K562 (cell line): ENCODE data around the gene KCNK1. TPM values are rescaled to one million over a fixed set of nuclear protein-coding genes. Genes with fewer than 3 reads are reported as not detected.

Experiments
- BCOR ChIP-seq: fragments of 450-650 bp; IDR thresholded peaks from 2 replicates; pipeline ENCODE4 v1.6.1; 2016
- CBX1 ChIP-seq: sonication (generic); IDR thresholded peaks from 2 replicates; pipeline ENCODE4 v1.6.1; 2016; ENCODE audit warnings: antibody characterized with exemption, low read depth, mild to moderate bottlenecking
- CTBP1 ChIP-seq: fragments of 450-650 bp; IDR thresholded peaks from 2 replicates; pipeline ENCODE4 v1.6.1; 2016; ENCODE audit warnings: borderline replicate concordance
- DPF2 ChIP-seq: fragments of 450-650 bp; IDR thresholded peaks from 2 replicates; pipeline ENCODE4 v1.6.1; 2016
- E2F5 ChIP-seq: sonication (generic); formaldehyde crosslinking; IDR thresholded peaks from 2 replicates; pipeline ENCODE4 v1.8.0; 2022; ENCODE audit warnings: mild to moderate bottlenecking, missing genetic modification reagents
- GABPB2 ChIP-seq: fragments of 250-450 bp; sonication (Bioruptor Pico); conservative IDR thresholded peaks from 2 replicates; pipeline ENCODE4 v1.5.1; 2021; ENCODE audit warnings: mild to moderate bottlenecking
- ID3 ChIP-seq, 2 experiments: fragments of 250-450 bp in 1 of 2; fragments of 450-650 bp in 1 of 2; sonication (Bioruptor Pico) in 1 of 2; IDR thresholded peaks; 2 replicates each; pipeline versions ENCODE4 v1.6.1 to v1.8.0; 2016 to 2021; ENCODE audit warnings: mild to moderate bottlenecking in 2 of 2, moderate library complexity in 2 of 2, missing compliant biosample characterization in 1 of 2, missing genetic modification characterization in 1 of 2
- KAT2B ChIP-seq: IDR thresholded peaks from one replicate; pipeline ENCODE4 v1.6.1; 2012; ENCODE audit warnings: low read depth, mild to moderate bottlenecking, control low read depth, inconsistent platforms, low read length, moderate library complexity
- KLF1 ChIP-seq: fragments of 450-650 bp; IDR thresholded peaks from 2 replicates; pipeline ENCODE4 v1.6.1; 2016; ENCODE audit warnings: missing genetic modification characterization, missing compliant biosample characterization
- MCM5 ChIP-seq: fragments of 450-650 bp; IDR thresholded peaks from 2 replicates; pipeline ENCODE4 v1.6.1; 2016; ENCODE audit warnings: low read depth
- NFE2 ChIP-seq: IDR thresholded peaks from 2 replicates; pipeline ENCODE4 v1.6.1; 2014; ENCODE audit warnings: antibody characterized with exemption, low read depth
- NFXL1 ChIP-seq: fragments of 450-650 bp; formaldehyde crosslinking; IDR thresholded peaks from 2 replicates; pipeline ENCODE4 v1.4.0; 2021; ENCODE audit warnings: mild to moderate bottlenecking
- POLR2AphosphoS5 ChIP-seq: IDR thresholded peaks from 2 replicates; pipeline ENCODE4 v1.6.1; 2011; ENCODE audit warnings: mild to moderate bottlenecking, low read depth, low read length, moderate library complexity; ENCODE audit not compliant: control insufficient read depth, insufficient read depth
- RFX7 ChIP-seq: fragments of 250-450 bp; sonication (Bioruptor Pico); IDR thresholded peaks from 2 replicates; pipeline ENCODE4 v1.5.1; 2021; ENCODE audit warnings: mild to moderate bottlenecking
- SMAD4 ChIP-seq: fragments of 250-450 bp; sonication (Bioruptor Pico); conservative IDR thresholded peaks from 2 replicates; pipeline ENCODE4 v1.8.0; 2021; ENCODE audit warnings: inconsistent platforms, mild to moderate bottlenecking, moderate library complexity
- TAL1 ChIP-seq: fragments of 450-650 bp; IDR thresholded peaks from 2 replicates; pipeline ENCODE4 v1.6.1; 2016; ENCODE audit warnings: mild to moderate bottlenecking
- XRCC4 ChIP-seq: IDR thresholded peaks from one replicate; pipeline ENCODE4 v1.6.1; 2011; ENCODE audit not compliant: insufficient read depth, insufficient read length; ENCODE audit errors: extremely low read depth
- ZNF583 ChIP-seq: fragments of 250-450 bp; sonication (Bioruptor Pico); IDR thresholded peaks from 2 replicates; pipeline ENCODE4 v1.4.0; 2020
- ZNF589 ChIP-seq: fragments of 200-800 bp; sonication (Bioruptor generic); IDR thresholded peaks from 2 replicates; pipeline ENCODE4 v1.6.1; 2016; ENCODE audit warnings: low read depth, missing genetic modification characterization, missing compliant biosample characterization
- ZNF740 ChIP-seq, 3 experiments: fragments of 200-800 bp in 1 of 3; sonication (Bioruptor generic) in 1 of 3; sonication (generic) in 1 of 3; formaldehyde crosslinking in 1 of 3; IDR thresholded peaks; 2 replicates each; pipeline versions ENCODE4 v1.6.1 to v1.8.0; 2016 to 2022; ENCODE audit warnings: mild to moderate bottlenecking in 2 of 3, missing compliant biosample characterization in 2 of 3, missing genetic modification characterization in 2 of 3, missing genetic modification reagents in 1 of 3
- polyA plus RNA-seq, 8 experiments: library from polyadenylated mRNA; depleted of rRNA in 4 of 8; stranded (reverse) in 5 of 8; unstranded in 3 of 8; fragments of >200 nt; fragmentation: Nextera tagmentation in 2 of 8; fragmentation: Illumina TruSeq in 1 of 8; extraction: Ambion mirVana in 2 of 8; extraction: Trizol in 1 of 8; gene quantifications; 2 replicates each; pipeline versions ENCODE4 v1.2.1 to v1.2.3, GENCODE V29; 2011 to 2014; ENCODE audit warnings: inconsistent platforms in 1 of 8, missing spikeins in 1 of 8
- total RNA-seq, 7 experiments: library from RNA; depleted of rRNA in 6 of 7; stranded (reverse); fragments of >200 nt in 6 of 7; fragmentation: Illumina TruSeq in 2 of 7; extraction: Trizol in 2 of 7; gene quantifications; 2 replicates each; pipeline versions ENCODE4 v1.2.1 to v1.2.3, GENCODE V29; 2011 to 2021; ENCODE audit warnings: low replicate concordance in 1 of 7

Gene KCNK1
- total and polyA plus RNA-seq, 9 of the 15 experiments (the other 6 are each of a cell fraction or from before 2014, with no cell fraction given) = 3.1 to 22.7 (median 6.0) TPM

- TF ChIP-seq XRCC4 (no peak), ZNF583 (CRISPR knock-in tag) (peak; percentile 100), KLF1 (tag) (peak; percentile 99), MCM5 (no peak), ZNF740 (CRISPR knock-in tag; IDR thresholded peaks at IDR 0.05) (no peak), ZNF740 (tag; IDR thresholded peaks at IDR 0.05) (peak; percentile 53 to 100; a peak in 3 of 4 replicates), CTBP1 (peak; percentile 39; the same call in 1 of the 2 replicates), BCOR (peak; percentile 66), NFXL1 (CRISPR knock-in tag) (peak; percentile 100), NFE2 (peak; percentile 49; the same call in 1 of the 2 replicates), TAL1 (peak; percentile 98), POLR2AphosphoS5 (peak; percentile 97), DPF2 (peak; percentile 94), E2F5 (CRISPR knock-in tag) (no peak), KAT2B (no peak), CBX1 (no peak), ZNF589 (peak; percentile 100), SMAD4 (CRISPR knock-in tag) (peak; percentile 100), RFX7 (CRISPR knock-in tag) (peak; percentile 99), ID3 (CRISPR knock-in tag; IDR thresholded peaks at IDR 0.05) (peak; percentile 100), ID3 (tag; IDR thresholded peaks at IDR 0.05) (peak; percentile 100), GABPB2 (CRISPR knock-in tag) (peak; percentile 97)
Measured at GRCh38 chr1:233665575-233666270, 51.8 kb downstream of the KCNK1 start (continued).
